H9 (cell line): ENCODE data around the gene TXLNG. TPM values are rescaled to one million over a fixed set of nuclear protein-coding genes. Genes with fewer than 3 reads are reported as not detected.

Source experiments
- DNase-seq: peaks from one replicate; pipeline ENCODE4 v3.0.0-alpha.2; 2017
- H2AFZ ChIP-seq: one replicate; pipeline ENCODE4 v1.6.1; 2013; ENCODE audit warnings: mild to moderate bottlenecking, low read length, control low read depth, moderate library complexity
- H2AK5ac ChIP-seq: 2 replicates; pipeline ENCODE4 v1.6.1; 2013; ENCODE audit warnings: low read length, control low read depth, mixed read lengths; ENCODE audit not compliant: insufficient read length
- H2BK120ac ChIP-seq: one replicate; pipeline ENCODE4 v1.6.1; 2013; ENCODE audit warnings: low read depth, mild to moderate bottlenecking, low read length, control low read depth, inconsistent platforms; ENCODE audit not compliant: poor library complexity, severe bottlenecking
- H2BK12ac ChIP-seq: 2 replicates; pipeline ENCODE4 v1.6.1; 2013; ENCODE audit warnings: low read length, control low read depth, mixed read lengths, low read depth; ENCODE audit not compliant: insufficient read length
- H2BK15ac ChIP-seq: 2 replicates; pipeline ENCODE4 v1.6.1; 2013; ENCODE audit warnings: low read depth, low read length, control low read depth
- H2BK20ac ChIP-seq: one replicate; pipeline ENCODE4 v1.6.1; 2013; ENCODE audit warnings: low read depth, mild to moderate bottlenecking, low read length, control low read depth, inconsistent platforms; ENCODE audit not compliant: poor library complexity, severe bottlenecking
- H2BK5ac ChIP-seq: 2 replicates; pipeline ENCODE4 v1.6.1; 2013; ENCODE audit warnings: low read length, control low read depth, mixed read lengths; ENCODE audit not compliant: insufficient read length
- H3K14ac ChIP-seq: 2 replicates; pipeline ENCODE4 v1.6.1; 2013; ENCODE audit warnings: low read length, control low read depth; ENCODE audit not compliant: insufficient read depth
- H3K18ac ChIP-seq: 2 replicates; pipeline ENCODE4 v1.6.1; 2013; ENCODE audit warnings: low read depth, mild to moderate bottlenecking, mixed read lengths, low read length, control low read depth; ENCODE audit not compliant: insufficient read length
- H3K23ac ChIP-seq: 2 replicates; pipeline ENCODE4 v1.6.1; 2013; ENCODE audit warnings: low read length, control low read depth, mixed read lengths, low read depth; ENCODE audit not compliant: insufficient read length
- H3K23me2 ChIP-seq: 2 replicates; pipeline ENCODE4 v1.6.1; 2013; ENCODE audit warnings: low read depth, mild to moderate bottlenecking, mixed read lengths, low read length, control low read depth; ENCODE audit not compliant: insufficient read length, poor library complexity, severe bottlenecking
- H3K27ac ChIP-seq: 2 replicates; pipeline ENCODE4 v1.5.1; 2013; ENCODE audit warnings: low read length, control low read depth, mixed read lengths, low read depth; ENCODE audit not compliant: insufficient read length
- H3K27me3 ChIP-seq: 2 replicates; pipeline ENCODE4 v1.6.1; 2013; ENCODE audit warnings: low read length, control low read depth, inconsistent platforms; ENCODE audit not compliant: insufficient read depth
- H3K4ac ChIP-seq: 2 replicates; pipeline ENCODE4 v1.6.1; 2013; ENCODE audit warnings: low read depth, mild to moderate bottlenecking, control low read depth, inconsistent platforms, low read length, moderate library complexity
- H3K4me1 ChIP-seq: 2 replicates; pipeline ENCODE4 v1.6.1; 2013; ENCODE audit warnings: low read length, control low read depth, inconsistent platforms; ENCODE audit not compliant: insufficient read depth
- H3K4me2 ChIP-seq: 2 replicates; pipeline ENCODE4 v1.6.1; 2013; ENCODE audit warnings: low read length, control low read depth, mixed read lengths; ENCODE audit not compliant: insufficient read length, insufficient read depth
- H3K56ac ChIP-seq: 2 replicates; pipeline ENCODE4 v1.6.1; 2013; ENCODE audit warnings: low read depth, mild to moderate bottlenecking, mixed read lengths, low read length, control low read depth; ENCODE audit not compliant: insufficient read length
- H3K79me1 ChIP-seq: 2 replicates; pipeline ENCODE4 v1.6.1; 2013; ENCODE audit warnings: low read depth, mild to moderate bottlenecking, moderate library complexity, low read length, control low read depth, inconsistent platforms; ENCODE audit not compliant: insufficient read depth, poor library complexity, severe bottlenecking
- H3K79me2 ChIP-seq: 2 replicates; pipeline ENCODE4 v1.6.1; 2013; ENCODE audit warnings: low read length, control low read depth, inconsistent platforms; ENCODE audit not compliant: insufficient read depth
- H3K9ac ChIP-seq: 2 replicates; pipeline ENCODE4 v1.6.1; 2013; ENCODE audit warnings: low read length, control low read depth, mixed read lengths; ENCODE audit not compliant: insufficient read length; ENCODE audit errors: extremely low read depth
- H3K9me3 ChIP-seq: one replicate; pipeline ENCODE4 v1.6.1; 2013; ENCODE audit warnings: low read depth, low read length, inconsistent platforms; ENCODE audit not compliant: control insufficient read depth
- H3T11ph ChIP-seq: one replicate; pipeline ENCODE4 v1.6.1; 2013; ENCODE audit warnings: mild to moderate bottlenecking, low read length, control low read depth, inconsistent platforms
- H4K20me1 ChIP-seq: one replicate; pipeline ENCODE4 v1.6.1; 2013; ENCODE audit not compliant: control insufficient read depth, insufficient read length, insufficient read depth
- H4K5ac ChIP-seq: 2 replicates; pipeline ENCODE4 v1.6.1; 2013; ENCODE audit warnings: low read depth, mild to moderate bottlenecking, mixed read lengths, low read length, control low read depth; ENCODE audit not compliant: insufficient read length
- H4K8ac ChIP-seq: replicated peaks from 2 replicates; pipeline ENCODE4 v1.6.1; 2013; ENCODE audit warnings: low read length, control low read depth, mixed read lengths, low read depth; ENCODE audit not compliant: insufficient read length
- H4K91ac ChIP-seq: 2 replicates; pipeline ENCODE4 v1.6.1; 2013; ENCODE audit warnings: low read depth, mild to moderate bottlenecking, moderate library complexity, mixed read lengths, low read length, control low read depth; ENCODE audit not compliant: insufficient read length
- H3K27ac Mint-ChIP-seq, 3 experiments: 2 replicates in 2 of 3; 3 replicates in 1 of 3; pipeline ENCODE4 v1.8.0; 2020 to 2021; ENCODE audit warnings: mixed read lengths in 3 of 3, mild to moderate bottlenecking in 1 of 3, moderate library complexity in 1 of 3
- H3K27me3 Mint-ChIP-seq: 2 replicates; pipeline ENCODE4 v1.8.0; 2021; ENCODE audit warnings: low read depth, mild to moderate bottlenecking, moderate library complexity, mixed read lengths
- H3K36me3 Mint-ChIP-seq, 3 experiments: 2 replicates in 2 of 3; 3 replicates in 1 of 3; pipeline ENCODE4 v1.8.0; 2020 to 2021; ENCODE audit warnings: low read depth in 3 of 3, mixed read lengths in 3 of 3; ENCODE audit not compliant: insufficient read depth in 1 of 3
- H3K4me1 Mint-ChIP-seq, 2 experiments: 2 replicates each; pipeline ENCODE4 v1.8.0; 2020; ENCODE audit warnings: mixed read lengths in 2 of 2
- H3K4me3 Mint-ChIP-seq, 2 experiments: 2 replicates in 1 of 2; 3 replicates in 1 of 2; pipeline ENCODE4 v1.8.0; 2020 to 2021; ENCODE audit warnings: mild to moderate bottlenecking in 2 of 2, mixed read lengths in 2 of 2, moderate library complexity in 1 of 2
- H3K9me3 Mint-ChIP-seq, 2 experiments: 2 replicates in 1 of 2; 3 replicates in 1 of 2; pipeline ENCODE4 v1.8.0; 2020; ENCODE audit warnings: mild to moderate bottlenecking in 2 of 2, mixed read lengths in 2 of 2, moderate library complexity in 1 of 2
- CTCF ChIP-seq: fragments of 200-600 bp; sonication (generic); conservative IDR thresholded peaks from 3 replicates; pipeline ENCODE4 v1.8.0; 2021; ENCODE audit warnings: antibody characterized with exemption, mild to moderate bottlenecking
- WGBS: extraction: QIAGEN DNeasy Blood & Tissue Kit; methylation state at CpG from one replicate; pipeline ENCODE4 v1.1.7; 2013; ENCODE audit warnings: missing lambda C conversion rate, low lambda C conversion rate, mixed read lengths; ENCODE audit not compliant: insufficient read length; ENCODE audit errors: extremely low coverage; 5-methylcytosine and 5-hydroxymethylcytosine counted together
- total RNA-seq: library from RNA; stranded (reverse); gene quantifications from 2 replicates; pipeline ENCODE4 v1.2.1, GENCODE V29; 2021

Gene TXLNG
- total RNA-seq, 1 experiment from 2014 or later, result 90.7 TPM

GRCh38 chrX:16826207-16826606 is 39.9 kb downstream of the TXLNG start:
- Histone ChIP-seq H3K9me3 (no peaks in the 10 kb centered on the region), H3K4ac (no peak overlapping the region), H2AK5ac (no peak overlapping the region), H3T11ph (peak overlapping the region; percentile 63), H3K27ac (no peak overlapping the region), H3K9ac (no peak overlapping the region), H3K79me1 (peaks cover 3% of the 10 kb centered on the region), H3K18ac (no peak overlapping the region), H3K56ac (no peak overlapping the region), H2BK12ac (no peak overlapping the region), H2BK120ac (no peak overlapping the region), H4K8ac (no peak overlapping the region), H2BK20ac (no peak overlapping the region), H4K91ac (no peak overlapping the region), H4K5ac (no peak overlapping the region), H2BK15ac (no peak overlapping the region), H3K14ac (no peak overlapping the region), H3K79me2 (no peaks in the 10 kb centered on the region), H3K23me2 (peaks cover 2% of the 10 kb centered on the region), H2BK5ac (no peak overlapping the region), H3K23ac (no peak overlapping the region), H3K4me1 (peaks cover 3% of the 10 kb centered on the region; the same call in 1 of the 2 replicates), H3K27me3 (no peaks in the 10 kb centered on the region), H3K4me2 (no peak overlapping the region), H4K20me1 (no peaks in the 10 kb centered on the region), H2AFZ (no peak overlapping the region)
- Mint-ChIP-seq H3K4me1 (peaks cover 14 to 17% of the 10 kb centered on the region in 2 experiments), H3K27me3 (no peaks in the 10 kb centered on the region), H3K27ac (peak overlapping the region in 2 of 3 experiments; percentile 27 to 89; a peak in 3 of 7 replicates), H3K9me3 (no peaks in the 10 kb centered on the region), H3K36me3 (peaks cover 29 to 71% (median 60%) of the 10 kb centered on the region in 3 experiments; a peak in 6 of 7 replicates), H3K4me3 (no peak overlapping the region)
- WGBS, result no CpG with 5 or more reads among the region's 3 CpGs
- peak; percentile 73 for TF ChIP-seq CTCF
- DNase-seq, result no peak
